Activated T-helper 2 cell treated with anti-CD3 and anti-CD28 coated beads, Interferon-gamma antibody, Interleukin-2, Interleukin-4, amounts not matched to agents 10 μg/mL and 5 μg/mL and 100 μg/mL, durations not matched to agents 14 hours and 24 hours and 36 hours (primary cell): ENCODE data around the gene MEIOB. TPM values are rescaled to one million over a fixed set of nuclear protein-coding genes. Genes with fewer than 3 reads are reported as not detected.
"Not testable (repeated sequence)": the region's sequence is repeated elsewhere in the genome, so short reads cannot be mapped to it uniquely, and the experiment has no call there.

Experiments used
- DNase-seq: peaks from one replicate; pipeline ENCODE4 v3.0.0; 2021; ENCODE audit warnings: low spot score
- H3K27ac Mint-ChIP-seq: one replicate; pipeline ENCODE4 v1.8.0; 2021; ENCODE audit warnings: mixed read lengths
- H3K27me3 Mint-ChIP-seq: one replicate; pipeline ENCODE4 v1.8.0; 2021; ENCODE audit warnings: low read depth, mixed read lengths
- H3K36me3 Mint-ChIP-seq: one replicate; pipeline ENCODE4 v1.8.0; 2021; ENCODE audit warnings: low read depth, mixed read lengths
- H3K4me1 Mint-ChIP-seq: one replicate; pipeline ENCODE4 v1.8.0; 2021; ENCODE audit warnings: low read depth, mixed read lengths
- H3K4me3 Mint-ChIP-seq: one replicate; pipeline ENCODE4 v1.8.0; 2021; ENCODE audit warnings: low read depth, mild to moderate bottlenecking, moderate library complexity, mixed read lengths
- H3K9me3 Mint-ChIP-seq: one replicate; pipeline ENCODE4 v1.8.0; 2021; ENCODE audit warnings: mixed read lengths
- intact Hi-C: fragments of 100-400 bp; cut with micrococcal nuclease; formaldehyde crosslinking; loops from one replicate; pipeline ENCODE4 v1.15.1; 2023
- total RNA-seq: library from RNA; stranded (reverse); gene quantifications from 2 replicates; pipeline ENCODE4 v1.2.3, GENCODE V29; 2022

The MEIOB gene
- total RNA-seq, 1 donor from 2014 or later = not detected

GRCh38 chr16:1902547-1903219, 30.7 kb upstream of the MEIOB start:
- Mint-ChIP-seq H3K9me3 (no peaks in the 10 kb centered on the region), H3K4me1 (no peaks in the 10 kb centered on the region), H3K27ac (no peak overlapping the region), H3K27me3 (peaks cover 2% of the 10 kb centered on the region), H3K4me3 (no peak overlapping the region), H3K36me3 (no peaks in the 10 kb centered on the region)
- intact Hi-C loops = no loop called here
- DNase-seq = no peak

DNA sequence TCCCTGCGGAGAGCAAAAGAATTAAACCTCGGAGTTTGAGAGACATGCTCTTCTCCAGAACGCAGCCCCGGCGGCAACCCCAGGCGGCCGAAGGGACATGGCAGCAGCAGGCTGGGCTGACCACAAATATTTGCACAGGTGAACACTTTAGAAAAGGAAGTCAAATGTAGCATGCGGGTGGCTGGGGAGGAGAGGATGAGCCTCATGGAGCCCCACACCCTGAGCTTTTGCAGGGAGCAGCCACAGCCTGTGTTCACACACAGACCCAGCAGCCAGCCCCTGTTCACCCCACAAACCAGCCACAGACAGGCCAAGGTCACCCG, 28.4 kb upstream of the MEIOB start:
- Mint-ChIP-seq H3K4me3 (no peak overlapping the region), H3K9me3 (no peaks in the 10 kb centered on the region), H3K36me3 (no peaks in the 10 kb centered on the region), H3K27me3 (no peaks in the 10 kb centered on the region), H3K4me1 (no peaks in the 10 kb centered on the region), H3K27ac (no peak overlapping the region)
- no peak for DNase-seq
- intact Hi-C loops = no loop called here

GRCh38 chr16:1899641-1900451, 27.9 kb upstream of the MEIOB start:
- Mint-ChIP-seq H3K4me3 (no peak overlapping the region), H3K27ac (no peak overlapping the region), H3K27me3 (no peaks in the 10 kb centered on the region), H3K9me3 (no peaks in the 10 kb centered on the region), H3K36me3 (no peaks in the 10 kb centered on the region), H3K4me1 (no peaks in the 10 kb centered on the region)
- intact Hi-C loops = no loop called here
- DNase-seq = no peak

GRCh38 chr16:1897692-1898091, 25.7 kb upstream of the MEIOB start:
- DNase-seq, H3K4me3 Mint-ChIP-seq, H3K27me3 Mint-ChIP-seq, H3K27ac Mint-ChIP-seq, H3K9me3 Mint-ChIP-seq, H3K36me3 Mint-ChIP-seq, H3K4me1 Mint-ChIP-seq, intact Hi-C loops: not testable (repeated sequence)

DNA sequence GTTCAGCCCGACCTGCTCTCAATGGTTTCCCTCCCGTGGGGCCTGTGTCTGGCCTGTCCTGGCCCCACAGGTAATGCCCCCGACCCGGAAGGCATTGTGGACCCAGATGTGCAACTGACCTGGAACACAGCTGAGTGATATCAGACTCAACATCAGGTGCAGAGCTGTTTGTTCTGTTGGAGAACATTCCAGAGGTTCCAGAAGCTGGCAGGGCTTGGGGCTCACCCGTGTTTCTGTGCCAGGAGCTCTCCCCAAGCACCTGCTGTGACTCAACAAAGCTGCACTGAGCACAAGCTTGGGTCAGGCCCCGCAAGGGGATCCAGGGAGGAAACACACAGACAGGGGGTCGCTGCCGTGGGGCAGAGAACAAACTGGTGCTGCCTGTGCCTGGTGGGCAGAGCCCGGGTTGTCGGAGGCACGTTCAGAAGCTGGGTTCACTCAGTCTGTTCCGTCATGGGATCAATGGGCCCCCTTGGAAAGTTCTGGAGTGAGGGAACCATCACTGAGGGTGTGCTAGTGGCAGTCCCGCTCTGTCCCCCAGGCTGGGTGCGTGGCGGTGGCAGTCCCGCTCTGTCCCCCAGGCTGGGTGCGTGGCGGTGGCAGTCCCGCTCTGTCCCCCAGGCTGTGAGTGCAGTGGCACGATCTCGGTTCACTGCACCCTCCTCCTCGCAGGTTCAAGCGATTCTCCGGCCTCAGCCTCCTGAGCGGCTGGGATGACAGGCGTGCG, 24.1 kb upstream of the MEIOB start:
- Mint-ChIP-seq H3K9me3 (no peaks in the 10 kb centered on the region), H3K4me1 (no peaks in the 10 kb centered on the region), H3K27me3 (peaks cover 3% of the 10 kb centered on the region), H3K4me3 (no peak overlapping the region), H3K36me3 (no peaks in the 10 kb centered on the region), H3K27ac (no peak overlapping the region)
- intact Hi-C loops = no loop called here
- no peak for DNase-seq

DNA sequence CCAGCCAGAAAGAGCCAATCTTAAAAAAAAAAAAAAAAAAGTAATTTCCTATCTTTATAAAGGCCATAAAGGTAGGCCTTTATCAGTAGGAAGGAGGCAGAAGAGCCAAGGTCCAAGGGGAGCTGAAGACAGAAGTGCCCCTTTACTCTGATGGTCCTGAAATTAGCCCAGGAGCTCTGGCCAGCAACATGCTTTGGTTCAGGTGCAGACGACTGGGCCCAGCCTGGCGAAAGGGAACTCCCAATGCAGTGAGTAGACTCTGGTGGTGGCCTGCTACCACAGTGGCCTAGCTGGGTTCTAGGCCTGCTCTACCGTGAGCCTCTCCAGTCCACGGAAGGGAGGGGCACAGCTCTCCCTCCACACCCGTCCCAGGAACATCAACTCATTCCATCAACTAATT, 23.1 kb upstream of the MEIOB start:
- Mint-ChIP-seq H3K4me1 (no peaks in the 10 kb centered on the region), H3K4me3 (no peak overlapping the region), H3K27me3 (peaks cover 11% of the 10 kb centered on the region), H3K27ac (no peak overlapping the region), H3K36me3 (no peaks in the 10 kb centered on the region), H3K9me3 (no peaks in the 10 kb centered on the region)
- intact Hi-C loops = no loop called here
- DNase-seq = no peak

GRCh38 chr16:1890708-1891050, 18.7 kb upstream of the MEIOB start:
- Mint-ChIP-seq H3K4me1 (no peaks in the 10 kb centered on the region), H3K36me3 (no peaks in the 10 kb centered on the region), H3K4me3 (no peak overlapping the region), H3K27ac (no peak overlapping the region), H3K27me3 (peaks cover 11% of the 10 kb centered on the region), H3K9me3 (no peaks in the 10 kb centered on the region)
- no peak for DNase-seq
- intact Hi-C loops = no loop called here

GRCh38 chr16:1890024-1890707, 18.2 kb upstream of the MEIOB start:
- no peak overlapping the region for H3K4me3 Mint-ChIP-seq
- no peak overlapping the region for H3K27ac Mint-ChIP-seq
- H3K36me3 Mint-ChIP-seq = no peaks in the 10 kb centered on the region
- intact Hi-C loops = no loop called here
- peaks cover 12% of the 10 kb centered on the region for H3K27me3 Mint-ChIP-seq
- H3K4me1 Mint-ChIP-seq = no peaks in the 10 kb centered on the region
- DNase-seq = no peak
- no peaks in the 10 kb centered on the region for H3K9me3 Mint-ChIP-seq

DNA sequence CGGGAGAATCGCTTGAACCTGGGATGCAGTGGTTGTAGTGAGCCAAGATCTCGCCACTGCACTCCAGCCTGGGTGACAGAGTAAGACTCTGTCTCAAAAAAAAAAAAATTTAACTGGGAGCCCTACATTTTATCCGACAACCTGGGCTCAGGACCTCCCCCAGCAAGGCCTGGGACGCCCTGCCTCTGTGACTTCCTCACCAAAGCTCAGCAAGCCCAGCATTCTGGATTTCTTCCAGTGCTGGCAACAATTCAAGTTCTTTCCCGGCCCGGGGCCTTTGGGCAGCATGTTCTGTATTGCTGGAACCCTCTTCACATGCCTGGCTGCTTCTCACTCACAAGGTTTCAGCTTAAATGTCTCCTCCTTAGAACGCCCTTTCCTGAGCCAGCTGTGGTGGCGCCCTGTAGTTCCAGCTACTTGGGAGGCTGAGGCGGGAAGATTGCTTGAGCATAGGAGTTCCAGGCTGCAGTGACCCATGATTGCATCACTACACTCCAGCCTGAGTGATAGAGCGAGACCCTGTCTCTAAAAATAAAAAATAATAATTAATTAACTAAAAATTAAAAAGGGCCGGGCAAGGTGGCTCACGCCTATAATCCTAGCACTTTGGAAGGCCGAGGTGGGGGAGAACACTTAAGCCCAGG, 15.9 kb upstream of the MEIOB start:
- Mint-ChIP-seq H3K27me3 (peaks cover 15% of the 10 kb centered on the region), H3K9me3 (no peaks in the 10 kb centered on the region), H3K4me3 (no peak overlapping the region), H3K36me3 (no peaks in the 10 kb centered on the region), H3K4me1 (no peaks in the 10 kb centered on the region), H3K27ac (no peak overlapping the region)
- DNase-seq = no peak
- intact Hi-C loops = no loop called here

DNA sequence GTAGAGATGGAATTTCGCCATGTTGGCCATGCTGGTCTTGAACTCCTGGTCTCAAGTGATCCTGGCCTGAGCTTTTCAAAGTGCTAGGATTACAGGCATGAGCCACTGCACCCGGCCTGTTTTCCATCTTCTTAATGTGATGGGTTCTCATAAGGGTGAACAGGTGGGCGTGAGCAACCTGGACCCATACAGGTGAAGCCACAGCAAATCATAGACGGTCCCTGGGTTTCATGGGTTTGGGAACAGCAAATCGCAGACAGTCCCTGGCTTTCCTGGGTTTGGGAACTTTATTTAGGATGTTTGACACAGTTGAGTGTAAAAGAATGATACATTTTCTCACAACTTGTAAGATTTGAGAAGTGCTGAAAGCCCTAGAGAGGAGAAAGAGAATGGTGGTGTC, 12.9 kb upstream of the MEIOB start:
- Mint-ChIP-seq H3K36me3 (no peaks in the 10 kb centered on the region), H3K27ac (no peak overlapping the region), H3K9me3 (no peaks in the 10 kb centered on the region), H3K4me1 (no peaks in the 10 kb centered on the region), H3K4me3 (no peak overlapping the region), H3K27me3 (peaks cover 7% of the 10 kb centered on the region)
- DNase-seq = no peak
- intact Hi-C loops = no loop called here

- H3K4me3 Mint-ChIP-seq = no peak overlapping the region
- no peaks in the 10 kb centered on the region for H3K4me1 Mint-ChIP-seq
- no peak overlapping the region for H3K27ac Mint-ChIP-seq
- H3K36me3 Mint-ChIP-seq = no peaks in the 10 kb centered on the region
- no peaks in the 10 kb centered on the region for H3K9me3 Mint-ChIP-seq
- H3K27me3 Mint-ChIP-seq = peaks cover 7% of the 10 kb centered on the region
- no peak for DNase-seq
- intact Hi-C loops = no loop called here
These were observed 12.3 kb upstream of the MEIOB start for GRCh38 chr16:1884155-1884760.

DNA sequence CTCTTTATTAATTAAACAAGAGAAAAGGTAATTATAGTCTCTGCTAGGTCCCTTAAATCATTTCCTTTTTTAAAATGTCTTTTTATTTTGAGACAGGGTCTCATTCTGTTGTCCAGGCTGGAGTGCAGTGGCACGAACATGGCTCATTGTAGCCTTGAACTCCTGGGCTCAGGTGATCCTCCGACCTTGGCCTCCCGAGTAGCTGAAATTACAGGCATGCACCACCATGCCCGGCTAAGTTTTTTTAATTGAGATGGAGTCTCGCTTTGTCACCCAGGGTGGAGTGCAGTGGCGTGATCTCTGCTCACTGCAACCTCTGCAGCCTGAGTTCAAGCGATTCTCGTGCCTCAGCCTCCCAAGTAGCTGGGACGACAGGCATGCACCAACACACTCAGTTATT, 9.2 kb upstream of the MEIOB start:
- DNase-seq, H3K36me3 Mint-ChIP-seq, H3K27ac Mint-ChIP-seq, H3K4me3 Mint-ChIP-seq, H3K4me1 Mint-ChIP-seq, H3K9me3 Mint-ChIP-seq, intact Hi-C loops: not testable (repeated sequence)
- H3K27me3 Mint-ChIP-seq = peaks cover 16% of the 10 kb centered on the region
